Left lobe of liver (tissue), 2 donors: ENCODE measurements around the gene HDAC3. TPM values are rescaled to one million over a fixed set of nuclear protein-coding genes. Genes with fewer than 3 reads are reported as not detected.
A peak's percentile ranks its signal among the peaks of the same experiment; 100 is the strongest.
"Not testable (repeated sequence)": the region's sequence is repeated elsewhere in the genome, so short reads cannot be mapped to it uniquely, and the experiment has no call there.

Experiments used
- ATAC-seq: fragments of 200-7000 bp; cut with Tn5 transposase; one replicate; pipeline ENCODE4 v1.9.1; 2020; ENCODE audit warnings: mild to moderate bottlenecking, moderate library complexity
- DNase-seq: peaks from one replicate; pipeline ENCODE4 v3.0.0-alpha.2; 2020; ENCODE audit warnings: low spot score
- total RNA-seq: library from RNA; stranded (reverse); gene quantifications from one replicate; pipeline ENCODE4 v1.2.1, GENCODE V29; 2021
- donor health status: DM: no; HTN: no; CAD: no; lungs with moderate emphysema.
- donor health status: DM: no; HTN: yes; CAD: no.

The HDAC3 gene
- total RNA-seq, 1 donor from 2014 or later, result 28.7 TPM

DNA sequence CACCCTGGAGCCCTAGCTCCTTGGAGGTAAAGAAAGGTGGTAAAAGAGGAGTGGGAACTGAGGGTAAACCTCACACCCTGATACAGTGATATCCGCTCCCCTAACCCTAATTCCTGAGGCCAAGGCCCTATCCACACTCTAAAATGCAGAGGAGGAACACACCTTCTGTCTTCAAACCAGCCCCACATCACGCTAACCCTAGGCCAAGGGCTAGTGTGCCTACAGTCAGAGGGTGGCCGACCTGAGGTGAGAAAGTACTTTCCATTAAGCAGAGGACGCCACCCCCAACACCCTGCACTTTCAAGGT, 590 bp downstream of the HDAC3 start:
- DNase-seq (no peak), ATAC-seq (peak; percentile 14)

DNA sequence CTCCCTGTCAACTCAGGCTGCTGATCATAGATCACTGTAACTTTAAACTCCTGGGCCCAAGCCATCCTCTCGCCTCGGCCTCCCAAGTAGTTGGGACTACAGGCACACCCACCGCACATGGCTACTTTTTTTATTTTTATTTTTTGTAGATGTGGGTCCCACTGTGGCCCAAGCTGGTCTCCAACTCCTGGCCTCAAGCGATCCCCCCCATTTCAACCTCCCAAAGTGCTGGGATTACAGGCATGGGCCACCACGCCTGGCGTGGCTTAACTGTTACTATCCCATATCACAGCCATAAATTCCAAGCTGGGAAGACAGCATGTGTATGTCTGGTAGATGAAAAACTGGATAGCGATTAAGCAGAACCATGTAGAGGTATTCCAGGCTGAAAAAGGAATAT, 1.0 kb downstream of the HDAC3 start:
- ATAC-seq, result no peak
- DNase-seq, result no peak

DNA sequence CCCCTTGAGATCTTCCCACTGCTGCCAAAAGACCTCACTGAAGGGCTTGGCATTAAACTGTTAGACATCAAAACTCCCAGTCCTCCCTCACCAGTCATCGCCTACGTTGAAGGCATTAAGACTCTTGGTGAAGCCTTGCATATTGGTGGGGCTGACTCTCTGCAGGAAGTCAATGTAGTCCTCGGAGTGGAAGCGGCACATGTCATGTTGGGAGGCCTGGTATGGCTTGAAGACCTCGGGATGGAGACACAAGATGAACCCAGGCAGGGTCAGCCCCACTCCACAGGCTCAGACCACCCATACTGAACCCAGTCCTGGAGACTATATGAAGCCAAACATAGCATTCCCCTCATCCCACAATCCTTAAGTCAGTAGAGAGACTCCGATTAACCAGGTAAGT, 1.9 kb downstream of the HDAC3 start:
- ATAC-seq (no peak), DNase-seq (no peak)

DNA sequence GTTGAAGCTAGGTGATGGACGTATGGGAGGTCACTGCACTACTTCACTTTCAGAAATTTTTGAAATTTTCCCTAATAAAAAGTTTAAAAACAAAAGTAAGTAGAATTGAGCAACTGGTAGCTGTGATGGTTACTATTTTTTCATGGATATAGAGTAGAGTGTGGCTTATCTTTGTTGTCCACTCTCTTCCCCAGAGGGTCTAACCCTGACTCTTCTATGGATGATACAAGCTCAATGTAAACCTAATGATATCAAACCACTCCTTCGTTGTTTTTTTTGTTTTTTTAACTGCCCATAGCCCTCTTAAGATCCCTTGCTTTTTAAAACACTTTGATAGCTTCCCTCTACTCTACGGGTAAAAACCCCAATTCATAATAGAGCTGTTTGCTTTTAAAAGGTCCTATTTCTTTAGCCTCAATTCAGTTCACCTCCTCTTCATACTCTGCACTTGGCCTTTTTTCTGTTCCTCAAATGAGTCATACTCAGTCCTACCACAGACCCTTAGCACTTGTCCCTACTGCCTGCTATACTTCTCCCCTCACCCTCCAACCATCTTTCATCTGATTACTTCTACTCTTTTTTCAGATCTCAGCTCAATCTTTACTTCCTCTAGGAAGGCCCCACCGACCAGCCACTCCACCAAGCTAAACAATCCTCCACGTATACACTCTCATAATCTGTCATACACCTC, 2.6 kb downstream of the HDAC3 start:
- DNase-seq (no peak), ATAC-seq (no peak)

DNA sequence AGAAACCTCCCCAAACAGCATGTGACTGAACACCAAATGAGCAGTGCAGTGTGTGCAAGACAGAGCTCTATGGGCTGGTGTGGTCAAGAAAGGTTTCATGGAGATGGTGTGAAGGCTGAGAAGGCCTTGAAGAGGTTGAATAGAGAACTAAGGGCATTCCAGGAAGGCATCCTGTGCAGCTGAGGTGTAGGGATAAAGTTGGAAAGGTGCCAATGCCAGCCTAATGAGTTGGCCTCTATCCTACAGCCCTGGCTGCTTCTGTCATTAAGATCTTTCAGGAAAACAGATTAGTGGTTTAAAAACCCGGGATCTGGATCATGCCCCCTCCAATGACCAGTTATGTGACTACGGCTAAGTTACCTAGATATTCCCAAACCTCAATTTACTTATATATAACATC, 4.0 kb downstream of the HDAC3 start:
- ATAC-seq (no peak), DNase-seq (no peak)

DNA sequence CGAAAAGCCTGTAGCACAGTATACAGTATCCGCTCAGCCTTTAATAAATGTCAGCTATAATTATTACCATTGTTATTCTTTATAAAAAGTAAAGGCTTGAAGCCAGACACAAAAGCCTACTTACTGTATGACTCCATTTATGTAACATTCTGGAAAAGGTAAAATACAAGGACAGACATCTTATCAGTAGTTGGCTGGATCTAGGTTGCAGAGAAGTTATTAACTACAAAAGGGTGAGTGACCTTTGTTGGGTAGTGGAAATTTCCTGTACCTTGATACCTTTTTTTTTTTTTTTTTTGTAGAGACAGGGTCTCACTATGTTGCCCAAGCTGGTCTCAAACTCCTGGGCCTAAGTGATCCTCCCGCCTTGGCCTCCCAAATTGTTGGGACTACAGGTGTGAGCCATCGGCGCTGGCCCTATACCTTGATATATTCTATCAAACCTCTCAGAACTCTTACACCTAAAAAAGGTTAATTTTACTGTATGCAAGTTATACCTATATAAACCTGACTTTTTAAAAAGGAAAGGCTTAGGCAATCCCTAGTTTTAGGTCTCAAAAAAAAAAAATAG, 6.0 kb downstream of the HDAC3 start:
- DNase-seq (no peak), ATAC-seq (peak; percentile 61)

DNA sequence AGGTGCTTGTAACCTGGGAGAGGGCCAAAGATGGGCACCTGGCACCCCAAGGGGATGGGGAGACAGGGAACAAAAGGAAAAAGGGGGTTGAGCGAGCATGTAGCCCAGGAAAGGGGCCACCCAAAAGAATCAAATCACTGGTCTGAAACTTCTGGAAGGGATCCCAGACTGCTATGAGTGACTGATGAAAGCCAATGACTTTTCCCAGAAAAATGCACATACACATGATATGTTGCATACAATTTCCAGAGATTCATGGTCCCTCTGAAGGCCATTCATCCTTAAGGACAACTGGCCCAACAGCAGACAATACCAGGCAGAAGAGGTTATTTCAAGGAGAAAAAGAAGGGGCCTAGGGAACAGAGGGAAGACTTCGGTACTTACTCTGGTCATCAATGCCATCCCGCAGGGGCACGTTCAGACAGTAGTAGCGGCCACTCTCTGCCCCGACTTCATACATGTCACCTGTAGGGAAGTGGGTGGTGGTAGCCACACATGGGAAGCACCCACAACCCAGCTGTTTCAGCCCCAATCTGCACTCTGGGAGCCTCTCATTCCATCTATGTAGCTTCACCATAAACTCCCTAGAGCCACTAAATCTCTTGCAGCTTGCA, 8.4 kb downstream of the HDAC3 start:
- no peak for DNase-seq
- ATAC-seq, result no peak

DNA sequence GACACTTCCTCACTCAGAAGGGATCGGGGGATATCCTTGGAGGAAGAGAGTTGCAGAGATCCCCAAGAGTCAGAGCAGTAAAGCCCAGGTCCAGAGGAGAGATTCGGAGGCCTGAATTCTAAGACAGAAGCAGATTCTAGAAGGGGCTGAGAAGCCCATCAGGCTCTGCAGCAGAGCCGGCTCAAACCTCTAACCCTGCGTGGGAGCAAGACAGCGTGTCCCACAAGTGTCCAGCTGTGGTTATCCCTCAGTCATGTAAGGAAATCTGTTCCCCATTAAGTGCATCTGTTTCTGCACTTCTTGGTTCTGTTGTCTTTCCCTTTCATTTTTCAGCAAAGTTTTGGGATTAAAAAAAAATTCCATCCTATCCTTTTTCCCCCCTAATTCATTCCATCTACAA, 13.0 kb downstream of the HDAC3 start:
- no peak for ATAC-seq
- no peak for DNase-seq

DNA sequence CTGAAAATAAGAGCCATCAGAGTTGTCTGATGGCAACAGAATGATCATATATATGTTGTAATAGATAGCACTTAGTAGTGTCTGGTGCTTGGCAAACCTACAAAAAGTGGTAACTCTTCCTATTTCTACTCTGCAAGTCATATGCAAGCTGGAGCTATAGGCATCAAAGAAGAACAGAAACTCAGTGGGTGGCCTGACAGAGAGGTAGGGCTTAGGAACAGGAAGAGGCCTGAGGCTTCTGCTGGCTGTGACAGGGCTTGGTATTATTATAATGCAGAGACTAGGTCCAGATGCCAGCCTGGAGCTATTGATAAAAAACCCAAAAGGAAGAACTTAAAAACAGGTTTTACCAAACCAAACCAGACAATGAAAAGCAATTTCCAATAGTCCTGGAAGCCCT, 13.5 kb downstream of the HDAC3 start:
- DNase-seq (no peak), ATAC-seq (no peak)

DNA sequence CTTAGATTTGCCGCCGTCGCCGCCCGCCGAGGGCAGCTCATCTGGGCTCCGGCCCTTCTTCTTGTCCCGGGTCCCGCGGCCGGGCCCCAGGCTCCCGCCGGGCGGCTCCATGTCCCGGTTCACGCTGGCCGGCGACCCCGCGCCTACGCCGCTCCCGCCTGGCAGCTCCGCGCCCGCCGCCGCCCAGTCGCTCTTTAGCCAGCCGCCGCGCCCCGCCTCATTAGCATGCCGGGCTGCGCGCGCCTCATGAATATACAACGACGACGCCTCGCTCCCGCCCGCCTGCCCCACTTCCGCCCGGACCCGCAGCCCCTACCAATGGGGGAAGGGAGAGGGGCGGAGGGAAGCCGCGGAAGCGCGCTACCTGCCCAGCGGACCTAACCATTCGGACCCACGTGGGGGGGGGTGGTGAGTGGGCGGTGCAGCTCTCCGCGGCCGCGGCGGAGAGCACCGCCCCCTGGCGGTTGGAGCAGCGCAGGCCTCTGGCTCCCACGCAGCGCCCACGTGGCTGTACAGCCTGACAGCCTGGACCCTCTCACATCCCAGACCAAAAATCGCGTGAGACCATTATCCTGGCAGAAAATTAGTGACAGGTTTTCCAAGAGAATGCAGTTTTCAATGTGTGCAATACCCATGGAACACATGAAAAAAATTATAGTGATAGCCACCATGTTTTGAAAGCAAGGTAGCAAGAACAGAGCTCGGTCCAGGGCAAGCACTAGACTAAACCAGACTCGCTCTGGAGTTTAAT, 17.7 kb downstream of the HDAC3 start, which contains the start of gene DIAPH1:
TSS of gene DIAPH1 (minus strand) at position 197 of the 751 bp plus-strand sequence. CDS start at position 111, 86 bp downstream.
- peak; percentile 91 for ATAC-seq
- DNase-seq, result peak; percentile 99

DNA sequence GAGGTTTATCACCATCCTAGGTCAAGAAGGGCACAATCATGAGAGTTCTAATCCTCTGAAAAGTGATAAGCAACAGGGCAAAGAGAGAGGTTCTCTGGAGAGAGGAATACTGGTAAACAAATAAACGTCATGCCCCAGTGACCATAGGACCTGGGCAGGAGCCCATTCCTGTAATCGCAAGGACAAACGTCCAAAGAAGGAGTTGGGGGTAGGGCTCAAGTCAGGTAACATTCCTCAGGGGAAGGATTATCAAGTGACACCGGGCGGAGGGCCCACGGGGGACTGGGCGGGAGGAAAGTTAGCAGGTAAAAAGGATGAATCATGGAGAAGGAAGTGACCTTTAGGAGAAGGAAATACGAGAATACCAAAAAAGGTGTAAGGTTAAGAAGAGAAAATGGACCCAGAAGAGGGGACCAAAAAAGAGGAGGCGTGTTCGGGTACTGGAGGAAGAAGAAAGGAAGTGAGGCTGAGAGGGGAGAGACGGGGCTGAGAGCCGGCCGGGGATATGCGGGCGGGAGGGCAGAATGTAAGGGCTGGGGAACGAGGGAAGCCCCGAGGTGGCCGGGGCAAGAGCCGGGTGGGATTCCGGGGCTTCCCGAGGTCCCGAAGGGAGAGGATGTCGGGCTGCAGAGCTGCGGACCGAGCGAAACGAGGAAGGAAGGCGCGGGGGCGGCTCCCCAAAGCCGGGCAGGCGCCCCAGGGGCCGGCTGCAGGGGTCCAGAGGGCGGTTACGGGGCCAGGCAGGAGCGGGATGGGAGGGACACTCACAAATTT, 18.4 kb downstream of the HDAC3 start:
- ATAC-seq, result peak; percentile 60

DNA sequence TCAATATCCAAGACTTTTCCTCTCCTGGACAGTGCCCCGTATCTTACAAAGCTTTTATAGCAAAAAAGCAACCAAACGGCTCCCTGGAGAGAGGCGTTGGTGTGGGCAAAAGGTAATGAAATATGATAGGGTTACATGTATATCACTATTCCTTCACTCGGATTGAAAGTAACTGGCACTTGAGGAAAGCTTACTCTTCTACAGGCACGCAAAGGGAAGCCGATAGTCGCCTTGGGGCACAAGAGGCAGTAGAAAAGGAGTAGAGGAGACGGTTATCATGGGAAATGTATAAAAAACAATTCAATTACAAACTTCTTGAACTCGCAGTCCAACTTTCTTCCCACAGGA, 19.0 kb downstream of the HDAC3 start:
- DNase-seq (no peak), ATAC-seq (no peak)

More for the DNA sequence above, 18.4 kb downstream of the HDAC3 start:
- peak; percentile 87 for DNase-seq

DNA sequence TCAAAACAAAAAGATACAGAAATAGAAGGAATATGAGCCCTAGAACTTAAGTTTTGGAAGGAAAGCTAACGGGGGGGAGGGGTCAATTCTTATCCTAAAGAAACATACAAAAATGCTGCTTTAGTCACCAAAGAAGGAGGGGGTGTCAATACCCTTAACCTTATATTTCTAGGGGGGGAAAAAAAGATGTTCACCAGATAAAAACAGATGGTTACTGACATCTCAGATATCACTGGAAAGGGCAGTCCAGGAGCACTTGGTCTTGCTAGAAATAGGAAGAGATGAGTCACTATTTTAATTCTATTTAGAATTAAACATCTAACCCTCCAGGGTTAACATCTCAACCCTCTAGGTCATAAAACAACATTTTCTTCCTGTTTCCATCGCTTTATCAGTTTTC, 19.5 kb downstream of the HDAC3 start:
- DNase-seq, result no peak
- ATAC-seq, result no peak

DNA sequence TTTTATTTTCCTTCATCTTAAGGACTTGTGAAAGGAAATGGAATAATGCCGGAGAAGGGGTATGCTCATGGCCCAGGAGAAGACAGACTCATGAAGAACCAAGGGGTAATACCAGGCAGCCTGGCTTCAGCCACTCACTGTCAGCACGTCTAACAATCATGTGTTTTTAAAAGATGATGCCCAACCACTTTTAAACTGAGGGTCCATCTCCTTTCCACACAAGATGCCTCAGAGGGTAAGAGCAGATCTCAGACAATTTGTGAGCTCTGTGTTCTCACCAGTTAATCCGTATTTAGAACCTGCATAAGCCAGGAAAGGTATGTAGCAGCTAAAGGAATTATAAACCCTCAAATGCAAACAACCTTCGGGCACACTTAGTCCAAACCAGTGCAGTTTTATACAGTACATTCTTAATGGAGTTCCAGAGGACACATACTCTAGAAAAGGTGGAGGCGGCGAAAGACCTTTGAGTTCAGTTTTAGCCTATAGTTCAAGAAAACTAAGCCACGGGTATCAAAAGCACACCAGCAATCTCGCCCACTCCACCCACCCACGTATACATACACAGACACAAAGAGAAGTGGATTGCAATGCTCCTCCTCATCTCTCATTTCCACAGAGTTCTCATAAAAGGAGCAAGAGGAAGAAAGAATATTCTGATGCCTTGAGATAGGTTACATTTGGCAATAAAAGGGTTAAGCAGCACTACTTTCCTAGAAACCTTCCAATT, 20.5 kb downstream of the HDAC3 start:
- ATAC-seq, result no peak
- DNase-seq, result no peak

DNA sequence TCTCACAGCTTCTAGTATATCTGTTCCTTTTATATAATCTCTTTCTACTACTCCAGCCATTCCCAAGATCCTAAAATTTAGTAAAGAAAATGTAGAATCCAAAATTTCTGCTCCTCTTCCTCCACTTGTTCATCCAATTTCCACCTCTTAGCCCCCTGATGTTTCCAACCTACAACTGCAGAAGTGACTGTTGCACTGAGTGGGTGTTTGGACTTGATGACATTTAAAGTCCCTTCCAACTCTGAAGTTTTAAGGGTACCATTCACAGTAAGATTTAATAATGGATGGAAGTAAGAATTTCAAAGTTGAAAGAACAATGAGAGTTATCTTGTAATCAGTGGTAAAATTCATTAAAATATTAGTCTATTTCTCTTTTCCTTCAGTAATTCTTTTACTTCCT, 23.3 kb downstream of the HDAC3 start:
- DNase-seq (no peak), ATAC-seq (no peak)

DNA sequence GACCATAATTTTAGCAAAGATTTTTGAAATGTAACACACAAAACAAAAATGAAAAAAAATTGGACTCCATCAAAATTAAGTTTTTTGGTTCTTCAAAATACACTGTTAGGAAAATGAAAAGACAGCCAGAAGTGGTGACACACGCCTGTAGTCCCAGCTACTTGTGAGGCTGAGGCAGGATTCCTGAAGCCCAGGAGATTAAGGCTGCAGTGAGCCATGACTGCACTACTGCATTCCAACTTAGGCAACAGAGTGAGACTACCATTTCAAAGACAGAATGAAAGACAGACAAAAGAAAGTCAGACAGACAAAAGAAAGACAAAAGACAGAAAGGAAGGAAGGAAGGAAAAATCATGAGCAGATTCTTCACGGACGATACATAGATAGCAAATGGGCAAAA, 25.4 kb downstream of the HDAC3 start:
- DNase-seq (no peak), ATAC-seq (no peak)

DNA sequence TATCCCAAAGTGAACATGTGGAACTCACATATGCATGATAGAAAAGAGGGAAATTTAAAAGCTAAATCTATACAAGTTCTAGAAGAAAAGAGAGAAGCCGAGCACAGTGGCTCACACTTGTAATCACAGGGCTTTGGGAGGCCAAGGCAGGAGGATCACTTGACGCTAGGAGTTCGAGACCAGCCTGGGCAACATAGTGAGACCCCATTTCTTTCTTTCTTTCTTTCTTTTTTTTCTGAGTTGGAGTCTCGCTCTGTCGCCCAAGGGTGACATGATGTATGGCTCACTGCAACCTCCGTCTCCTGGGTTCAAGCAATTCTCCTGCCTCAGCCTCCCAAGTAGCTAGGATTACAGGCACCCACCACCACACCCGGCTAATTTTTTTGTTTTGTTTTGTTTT, 26.7 kb downstream of the HDAC3 start:
- not testable (repeated sequence) for DNase-seq, ATAC-seq

DNA sequence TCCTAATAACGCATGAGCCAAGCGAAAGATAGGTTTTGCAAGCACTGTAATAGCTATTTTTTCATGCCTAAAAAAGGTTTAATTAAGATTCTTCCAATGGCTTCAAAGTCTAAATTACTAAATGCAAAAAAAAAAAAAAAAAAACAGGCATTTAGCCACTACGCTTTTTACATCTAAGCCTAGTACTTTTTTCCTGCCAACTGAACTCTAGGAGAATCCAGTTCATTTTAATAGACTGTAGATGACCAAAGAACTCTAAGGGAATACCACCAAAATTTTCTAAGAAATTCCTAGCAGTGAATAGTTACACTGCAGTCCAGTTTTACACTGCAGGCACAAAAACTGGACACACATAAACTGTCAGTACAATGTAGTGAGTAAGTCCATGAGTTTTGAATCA, 27.6 kb downstream of the HDAC3 start:
- ATAC-seq, result peak; percentile 58
- DNase-seq, result no peak

DNA sequence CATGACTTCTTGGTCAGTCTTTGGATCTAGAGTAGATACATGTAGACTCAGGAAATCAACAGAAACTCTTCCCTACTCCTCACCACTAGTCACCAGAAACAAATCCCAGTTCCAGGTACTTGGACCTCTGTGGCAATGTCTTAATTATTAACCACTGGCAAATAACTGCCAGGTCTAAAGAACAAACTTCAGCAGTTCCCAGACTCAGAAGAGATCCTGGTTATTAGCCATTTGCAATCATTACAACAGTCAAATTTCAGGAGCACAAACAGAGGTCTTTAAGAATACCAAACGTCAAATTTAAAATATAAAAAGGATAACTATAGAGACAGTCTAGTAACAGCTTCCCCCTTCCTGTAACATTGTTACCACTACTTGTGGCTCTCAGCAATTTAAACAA, 28.1 kb downstream of the HDAC3 start:
- no peak for DNase-seq
- ATAC-seq, result peak; percentile 87

DNA sequence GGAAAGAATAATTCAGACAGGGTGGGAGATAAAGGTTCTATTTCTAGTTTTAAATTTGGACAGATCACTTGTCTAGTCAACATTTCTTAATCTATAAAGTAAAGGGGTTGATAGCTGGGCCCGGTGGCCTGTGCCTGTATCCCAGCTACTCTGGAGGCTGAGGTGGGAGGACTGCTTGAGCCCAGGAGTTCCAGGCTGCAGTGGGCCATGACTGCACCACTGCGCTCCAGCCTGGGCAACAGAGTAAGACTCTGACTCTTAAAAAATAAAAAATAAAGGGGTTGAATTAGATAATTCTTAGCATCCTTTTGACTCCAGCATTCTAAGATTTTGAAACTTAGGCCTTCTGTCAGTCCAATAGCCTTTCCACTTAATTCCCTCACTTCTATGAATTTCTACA, 28.6 kb downstream of the HDAC3 start:
- no peak for DNase-seq

More for the DNA sequence above, 28.6 kb downstream of the HDAC3 start:
- no peak for ATAC-seq
